Chondrocyte (in vitro differentiated cells): ENCODE data around the gene RRP8. TPM values are rescaled to one million over a fixed set of nuclear protein-coding genes. Genes with fewer than 3 reads are reported as not detected.

Source experiments
- DNase-seq: peaks from one replicate; pipeline ENCODE4 v3.0.0; 2021; ENCODE audit warnings: mixed read lengths, low spot score
- H3K27ac Mint-ChIP-seq: one replicate; pipeline ENCODE4 v1.8.0; 2021; ENCODE audit warnings: mild to moderate bottlenecking, moderate library complexity, mixed read lengths; ENCODE audit not compliant: unreplicated experiment
- H3K27me3 Mint-ChIP-seq: 2 replicates; pipeline ENCODE4 v1.8.0; 2021; ENCODE audit warnings: low read depth, mixed read lengths
- H3K36me3 Mint-ChIP-seq: 2 replicates; pipeline ENCODE4 v1.8.0; 2021; ENCODE audit warnings: low read depth, mixed read lengths
- H3K4me1 Mint-ChIP-seq: 2 replicates; pipeline ENCODE4 v1.8.0; 2021; ENCODE audit warnings: low read depth, mild to moderate bottlenecking, mixed read lengths
- H3K4me3 Mint-ChIP-seq: one replicate; pipeline ENCODE4 v1.8.0; 2021; ENCODE audit warnings: mild to moderate bottlenecking, moderate library complexity, mixed read lengths; ENCODE audit not compliant: unreplicated experiment
- H3K9me3 Mint-ChIP-seq: 2 replicates; pipeline ENCODE4 v1.8.0; 2021; ENCODE audit warnings: low read depth, mixed read lengths
- CTCF ChIP-seq: fragments of 200-600 bp; sonication (generic); IDR thresholded peaks from 2 replicates; pipeline ENCODE4 v1.5.0; 2021; ENCODE audit warnings: antibody characterized with exemption, mild to moderate bottlenecking, moderate library complexity
- total RNA-seq: library from RNA; stranded (reverse); gene quantifications from 3 replicates; pipeline ENCODE4 v1.2.1, GENCODE V29; 2021

The RRP8 gene
- total RNA-seq, 1 donor from 2014 or later, result 15.7 TPM

- Mint-ChIP-seq H3K36me3 (peaks cover 4% of the 10 kb centered on the region), H3K27me3 (no peaks in the 10 kb centered on the region), H3K4me3 (no peak overlapping the region), H3K4me1 (no peaks in the 10 kb centered on the region), H3K9me3 (no peaks in the 10 kb centered on the region), H3K27ac (no peak overlapping the region)
- DNase-seq, result no peak
- TF ChIP-seq CTCF, result no peak
These were observed 46.4 kb downstream of the RRP8 start for GRCh38 chr11:6557063-6557462.

- DNase-seq, result no peak
- no peaks in the 10 kb centered on the region for H3K4me1 Mint-ChIP-seq
- H3K9me3 Mint-ChIP-seq, result no peaks in the 10 kb centered on the region
- H3K27me3 Mint-ChIP-seq, result no peaks in the 10 kb centered on the region
- no peaks in the 10 kb centered on the region for H3K36me3 Mint-ChIP-seq
- H3K27ac Mint-ChIP-seq, result no peak overlapping the region
- no peak overlapping the region for H3K4me3 Mint-ChIP-seq
- no peak for TF ChIP-seq CTCF
These were observed 47.1 kb downstream of the RRP8 start for GRCh38 chr11:6556139-6556949.

DNA sequence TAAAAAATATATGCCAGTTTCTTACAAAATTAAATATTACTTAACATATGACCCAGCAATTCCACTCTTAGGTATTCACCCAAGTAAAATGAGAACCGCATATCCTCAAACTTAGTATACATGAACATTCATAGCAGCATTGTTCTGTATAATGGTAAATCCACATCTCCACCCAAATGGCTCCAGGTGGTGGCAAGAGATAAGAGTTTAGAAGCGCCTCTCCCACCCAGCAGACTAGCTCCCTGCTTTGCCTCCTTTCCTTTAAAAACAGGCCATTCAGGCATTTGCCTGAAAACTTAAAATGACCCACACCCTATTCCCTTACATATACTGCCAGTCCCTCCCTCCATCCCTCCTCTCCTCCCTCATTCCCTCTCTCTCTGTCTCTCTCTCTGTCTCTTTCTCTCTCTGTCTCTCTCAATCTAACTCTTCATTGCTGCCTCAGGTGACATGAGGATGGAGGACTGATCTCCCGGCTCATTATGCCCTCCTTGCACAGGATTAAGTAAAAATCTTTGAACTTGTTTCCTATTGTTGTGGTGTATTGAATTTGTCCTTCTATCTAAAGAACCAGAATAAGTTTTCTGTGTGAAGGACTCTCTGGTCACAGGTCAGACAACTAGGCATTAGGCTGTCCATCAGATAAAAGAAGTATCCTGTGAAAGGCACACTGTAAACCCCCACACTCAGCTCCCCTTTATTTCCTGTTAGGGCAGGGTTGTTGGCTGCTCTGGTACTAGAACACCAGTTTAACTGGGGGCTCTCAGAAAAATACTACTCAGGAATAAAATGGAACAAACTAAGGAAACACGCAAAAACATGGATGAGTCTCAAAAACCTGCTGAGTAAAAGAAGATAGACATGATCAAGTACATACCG lies 48.3 kb downstream of the RRP8 start:
- no peak for TF ChIP-seq CTCF
- Mint-ChIP-seq H3K4me3 (no peak overlapping the region), H3K27ac (no peak overlapping the region), H3K36me3 (no peaks in the 10 kb centered on the region), H3K4me1 (no peaks in the 10 kb centered on the region), H3K9me3 (no peaks in the 10 kb centered on the region), H3K27me3 (no peaks in the 10 kb centered on the region)
- DNase-seq, result no peak

- Mint-ChIP-seq H3K9me3 (no peaks in the 10 kb centered on the region), H3K4me3 (no peak overlapping the region), H3K4me1 (no peaks in the 10 kb centered on the region), H3K27me3 (no peaks in the 10 kb centered on the region), H3K27ac (no peak overlapping the region), H3K36me3 (no peaks in the 10 kb centered on the region)
- no peak for DNase-seq
- no peak for TF ChIP-seq CTCF
These were observed 49.8 kb downstream of the RRP8 start for GRCh38 chr11:6553634-6554033.

GRCh38 chr11:6548641-6549040 lies 54.8 kb downstream of the RRP8 start:
- Mint-ChIP-seq H3K27me3 (no peaks in the 10 kb centered on the region), H3K9me3 (no peaks in the 10 kb centered on the region), H3K36me3 (peaks cover 3% of the 10 kb centered on the region), H3K27ac (no peak overlapping the region), H3K4me1 (no peaks in the 10 kb centered on the region), H3K4me3 (no peak overlapping the region)
- no peak for DNase-seq
- no peak for TF ChIP-seq CTCF
